Measurements from ENCODE around the gene OR56A3. TPM values are rescaled to one million over a fixed set of nuclear protein-coding genes. Genes with fewer than 3 reads are reported as not detected.

The OR56A3 gene
- total and polyA plus RNA-seq, 12 donors = not detected

DNA sequence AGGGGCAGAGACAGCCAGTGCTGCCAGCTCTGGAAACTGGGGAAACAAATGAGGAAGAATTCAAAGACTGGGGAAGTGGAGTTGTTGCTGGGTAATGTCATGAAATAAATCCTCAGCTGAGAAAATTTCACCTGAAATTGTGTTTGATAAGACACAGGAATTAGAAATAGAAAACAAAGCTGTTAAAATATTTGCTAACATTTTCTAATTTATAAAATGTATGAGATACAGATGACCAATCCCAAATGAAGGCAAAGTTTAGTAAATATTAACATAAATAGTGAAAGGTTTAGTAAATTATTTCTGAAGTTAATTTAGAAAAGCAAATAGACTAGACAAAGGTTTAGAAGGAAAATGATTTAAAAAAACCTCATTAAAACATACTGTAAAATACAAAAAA lies 26.3 kb downstream of the OR56A3 start, which contains the start of gene OR56A5:
OR56A5 (minus strand) TSS at position 101 of the 400 bp plus-strand sequence; CDS start at position 101, 0 bp downstream.
- DNase-seq = no peak
- H3K27me3 ChIP-seq = no peaks in the 10 kb centered on the region
- no peak within 1 kb of the TSS for H3K4me3 ChIP-seq
- H3K36me3 ChIP-seq (replicated peaks in 1 of 2) = no peaks in the 10 kb centered on the region
- intact Hi-C loops (cut with DNase I) = no loop called here
- no peak within 1 kb of the TSS for H3K27ac ChIP-seq
- H3K9me3 ChIP-seq (replicated peaks in 1 of 3) = no peaks in the 10 kb centered on the region
- no peak for TF ChIP-seq POLR2A (IDR thresholded peaks at IDR 0.05)
- no peak for TF ChIP-seq CTCF (IDR thresholded peaks at IDR 0.05)
- no peaks in the 10 kb centered on the region for H3K4me1 ChIP-seq (replicated peaks in 1 of 2)

- intact Hi-C loops (cut with DNase I) = no loop called here
- TF ChIP-seq POLR2A (IDR thresholded peaks at IDR 0.05) (no peak), CTCF (IDR thresholded peaks at IDR 0.05) (no peak)
- Histone ChIP-seq H3K36me3 (replicated peaks in 1 of 2) (no peaks in the 10 kb centered on the region), H3K27ac (no peak overlapping the region), H3K4me1 (replicated peaks in 1 of 2) (no peaks in the 10 kb centered on the region), H3K27me3 (no peaks in the 10 kb centered on the region), H3K9me3 (replicated peaks in 1 of 3) (no peaks in the 10 kb centered on the region), H3K4me3 (no peak overlapping the region)
- DNase-seq = no peak
- 52 to 71% (median 62%) methylated on average over 1 of the region's 1 CpG for WGBS, 4 donors
Observed at GRCh38 chr11:5973530-5973929, 31.5 kb downstream of the OR56A3 start.

- Histone ChIP-seq H3K27ac (no peak overlapping the region), H3K9me3 (replicated peaks in 1 of 3) (no peaks in the 10 kb centered on the region), H3K4me3 (no peak overlapping the region), H3K27me3 (no peaks in the 10 kb centered on the region), H3K4me1 (replicated peaks in 1 of 2) (no peaks in the 10 kb centered on the region), H3K36me3 (replicated peaks in 1 of 2) (no peaks in the 10 kb centered on the region)
- intact Hi-C loops (cut with DNase I) = no loop called here
- TF ChIP-seq POLR2A (IDR thresholded peaks at IDR 0.05) = no peak
- no peak for TF ChIP-seq CTCF (IDR thresholded peaks at IDR 0.05)
- WGBS, 4 donors = 29 to 57% (median 47%) methylated on average over 1 of the region's 1 CpG
- no peak for DNase-seq
Observed at GRCh38 chr11:5983443-5983842, 41.4 kb downstream of the OR56A3 start.

DNA sequence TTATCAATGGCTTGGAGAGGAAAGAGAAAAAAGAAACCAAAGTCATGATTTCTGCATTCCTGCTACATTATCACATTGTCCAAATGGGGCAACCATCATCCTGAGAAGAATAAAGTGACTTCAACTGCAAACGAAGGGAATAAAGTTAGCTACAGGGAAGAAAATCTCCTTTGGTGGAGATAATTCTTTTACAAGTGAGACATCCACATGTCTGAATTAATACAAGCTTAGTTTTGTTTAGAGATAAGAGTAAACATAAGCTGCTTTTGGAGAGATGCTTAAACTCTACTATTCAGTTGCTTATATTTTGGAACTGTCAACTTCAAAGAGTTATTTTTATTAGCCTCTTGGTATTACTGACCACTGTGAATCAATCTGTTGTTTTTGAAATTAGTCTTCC lies 44.8 kb downstream of the OR56A3 start, which contains the start of gene OR52L1:
OR52L1 (minus strand) TSS at position 101 of the 400 bp plus-strand sequence; CDS start at position 46, 55 bp downstream.
- DNase-seq = no peak
- Histone ChIP-seq H3K27ac (no peak within 1 kb of the TSS), H3K4me3 (no peak within 1 kb of the TSS), H3K4me1 (replicated peaks in 1 of 2) (no peaks in the 10 kb centered on the region), H3K9me3 (replicated peaks in 1 of 3) (no peaks in the 10 kb centered on the region), H3K27me3 (no peaks in the 10 kb centered on the region), H3K36me3 (replicated peaks in 1 of 2) (no peaks in the 10 kb centered on the region)
- 39 to 68% (median 41%) methylated on average over 1 of the region's 1 CpG for WGBS, 4 donors
- intact Hi-C loops (cut with DNase I) = no loop called here
- TF ChIP-seq CTCF (IDR thresholded peaks at IDR 0.05) (no peak), POLR2A (IDR thresholded peaks at IDR 0.05) (no peak)
